ENCODE results near the gene AP4M1.

GRCh38 chr7:100118388-100119071, 17.1 kb downstream of the AP4M1 start:
- no peak for TF ChIP-seq ZBTB33 (IDR thresholded peaks at IDR 0.05)
- TF ChIP-seq SP1 (IDR thresholded peaks at IDR 0.05): no peak
- TF ChIP-seq MAX (IDR thresholded peaks at IDR 0.05): no peak
- TF ChIP-seq CTCF (IDR thresholded peaks at IDR 0.05; ENCODE audit: low read depth, low read length, missing input control): no peak
- TF ChIP-seq REST (IDR thresholded peaks at IDR 0.05): no peak
- no peak for TF ChIP-seq NR2F2 (IDR thresholded peaks at IDR 0.05)
- TF ChIP-seq TAF1 (conservative IDR thresholded peaks at IDR 0.05): no peak
- TF ChIP-seq JUND (IDR thresholded peaks at IDR 0.05): no peak
- no peak for TF ChIP-seq FOXA1 (IDR thresholded peaks at IDR 0.05)
- TF ChIP-seq EGR1 (IDR thresholded peaks at IDR 0.05; ENCODE audit: low read depth in 2 of 2): no peak
- no peak for TF ChIP-seq RAD21 (IDR thresholded peaks at IDR 0.05)
- TF ChIP-seq ATF3 (IDR thresholded peaks at IDR 0.05): no peak
